DOHH2 (cell line): ENCODE measurements around the gene TMEM126A.
A peak's percentile ranks its signal among the peaks of the same experiment; 100 is the strongest.

Source experiments
- H3F3A ChIP-seq: fragments of 200-600 bp; sonication (generic), shearing (Covaris generic); 2 replicates; pipeline ENCODE4 v1.6.0; 2016; ENCODE audit warnings: antibody characterized with exemption, mild to moderate bottlenecking; ENCODE audit not compliant: control insufficient read depth, insufficient read depth
- H3K27ac ChIP-seq: fragments of 200-600 bp; sonication (generic); 2 replicates; pipeline ENCODE4 v1.5.1; 2014; ENCODE audit warnings: low read depth, mild to moderate bottlenecking, low read length, moderate library complexity
- H3K27me3 ChIP-seq: fragments of 200-600 bp; sonication (generic); 2 replicates; pipeline ENCODE4 v1.6.1; 2014; ENCODE audit warnings: mild to moderate bottlenecking, low read length, mixed read lengths; ENCODE audit not compliant: control insufficient read depth
- H3K36me3 ChIP-seq: fragments of 200-600 bp; sonication (generic); 2 replicates; pipeline ENCODE4 v1.6.1; 2014; ENCODE audit warnings: mild to moderate bottlenecking, low read length, moderate library complexity, mixed read lengths; ENCODE audit not compliant: control insufficient read depth
- H3K4me1 ChIP-seq: fragments of 200-600 bp; sonication (generic); 2 replicates; pipeline ENCODE4 v1.6.1; 2014; ENCODE audit warnings: mild to moderate bottlenecking, low read length, mixed read lengths; ENCODE audit not compliant: control insufficient read depth
- H3K4me2 ChIP-seq: fragments of 200-600 bp; sonication (generic); 2 replicates; pipeline ENCODE4 v1.6.0; 2014; ENCODE audit warnings: mild to moderate bottlenecking, low read length, moderate library complexity
- H3K4me3 ChIP-seq: fragments of 200-600 bp; sonication (generic); 2 replicates; pipeline ENCODE4 v1.5.1; 2014; ENCODE audit warnings: mild to moderate bottlenecking, low read length, mixed read lengths
- H3K79me2 ChIP-seq: fragments of 200-600 bp; sonication (generic); 2 replicates; pipeline ENCODE4 v1.6.1; 2014; ENCODE audit warnings: mild to moderate bottlenecking, low read length, mixed read lengths; ENCODE audit not compliant: control insufficient read depth
- H3K9me2 ChIP-seq: fragments of 200-600 bp; sonication (generic); replicated peaks from 2 replicates; pipeline ENCODE4 v1.6.1; 2014; ENCODE audit warnings: mild to moderate bottlenecking, low read length, mixed read lengths; ENCODE audit not compliant: control insufficient read depth
- H3K9me3 ChIP-seq: fragments of 200-600 bp; sonication (generic); 2 replicates; pipeline ENCODE4 v1.6.1; 2014; ENCODE audit warnings: antibody characterized with exemption, low read length, mixed read lengths; ENCODE audit not compliant: control insufficient read depth, insufficient read depth
- H4K20me1 ChIP-seq: fragments of 200-600 bp; sonication (generic); 2 replicates; pipeline ENCODE4 v1.6.0; 2014; ENCODE audit warnings: low read depth, mild to moderate bottlenecking, antibody characterized with exemption, low read length, moderate library complexity; ENCODE audit not compliant: control insufficient read depth, insufficient read depth
- CTCF ChIP-seq: fragments of 200-600 bp; sonication (generic); IDR thresholded peaks from one replicate; pipeline ENCODE4 v1.5.1; 2014; ENCODE audit warnings: antibody characterized with exemption, mild to moderate bottlenecking, low read depth, low read length; ENCODE audit not compliant: poor library complexity, severe bottlenecking
- EZH2phosphoT487 ChIP-seq: fragments of 200-600 bp; sonication (generic); IDR thresholded peaks from 2 replicates; pipeline ENCODE4 v1.6.1; 2017; ENCODE audit warnings: borderline replicate concordance, mild to moderate bottlenecking, antibody characterized with exemption, low read length, moderate library complexity, mixed read lengths

Gene TMEM126A

GRCh38 chr11:85661972-85662664 is 14.4 kb downstream of the TMEM126A start:
- Histone ChIP-seq H3K4me3 (peak overlapping the region; percentile 82), H3K36me3 (peaks cover 77% of the 10 kb centered on the region), H3K9me3 (no peaks in the 10 kb centered on the region), H3K4me2 (peak overlapping the region; percentile 80), H3K79me2 (peaks cover 81% of the 10 kb centered on the region), H4K20me1 (peaks cover 47% of the 10 kb centered on the region), H3K4me1 (peaks cover 42% of the 10 kb centered on the region), H3K9me2 (no peaks in the 10 kb centered on the region), H3K27ac (no peak overlapping the region), H3K27me3 (no peaks in the 10 kb centered on the region), H3F3A (peaks cover 20% of the 10 kb centered on the region; the same call in 1 of the 2 replicates)
- no peak for TF ChIP-seq CTCF
- TF ChIP-seq EZH2phosphoT487, result no peak

- no peak overlapping the region for H3K27ac ChIP-seq
- H3K9me2 ChIP-seq, result no peaks in the 10 kb centered on the region
- H3K4me1 ChIP-seq, result peaks cover 42% of the 10 kb centered on the region
- no peak for TF ChIP-seq CTCF
- no peak for TF ChIP-seq EZH2phosphoT487
- peaks cover 70% of the 10 kb centered on the region for H3K79me2 ChIP-seq
- H3F3A ChIP-seq, result peaks cover 10% of the 10 kb centered on the region; the same call in 1 of the 2 replicates
- peak overlapping the region; percentile 80 for H3K4me2 ChIP-seq
- H3K4me3 ChIP-seq, result peak overlapping the region; percentile 82
- no peaks in the 10 kb centered on the region for H3K27me3 ChIP-seq
- H3K9me3 ChIP-seq, result no peaks in the 10 kb centered on the region
- peaks cover 66% of the 10 kb centered on the region for H3K36me3 ChIP-seq
- peaks cover 40% of the 10 kb centered on the region for H4K20me1 ChIP-seq
These were observed 15.4 kb downstream of the TMEM126A start for GRCh38 chr11:85663080-85663752.

- peaks cover 39% of the 10 kb centered on the region for H3K4me1 ChIP-seq
- H3K9me2 ChIP-seq, result no peaks in the 10 kb centered on the region
- peaks cover 34% of the 10 kb centered on the region for H4K20me1 ChIP-seq
- peak overlapping the region; percentile 80 for H3K4me2 ChIP-seq
- H3K36me3 ChIP-seq, result peaks cover 58% of the 10 kb centered on the region
- peaks cover 3% of the 10 kb centered on the region; the same call in 1 of the 2 replicates for H3F3A ChIP-seq
- peak overlapping the region; percentile 82 for H3K4me3 ChIP-seq
- H3K27me3 ChIP-seq, result no peaks in the 10 kb centered on the region
- no peaks in the 10 kb centered on the region for H3K9me3 ChIP-seq
- H3K79me2 ChIP-seq, result peaks cover 63% of the 10 kb centered on the region
- peak overlapping the region; percentile 86 for H3K27ac ChIP-seq
- TF ChIP-seq CTCF, result peak; percentile 9
- TF ChIP-seq EZH2phosphoT487, result no peak
These were observed 16.2 kb downstream of the TMEM126A start for GRCh38 chr11:85663753-85664614.
